ENCODE data around the gene MEN1.
"Not testable (repeated sequence)": the region's sequence is repeated elsewhere in the genome, so short reads cannot be mapped to it uniquely, and the experiment has no call there.

The MEN1 gene

GRCh38 chr11:64845776-64846129 is 35.4 kb upstream of the MEN1 start:
- DNase-seq (ENCODE audit: low read depth in 2 of 2): not testable (repeated sequence)

DNA sequence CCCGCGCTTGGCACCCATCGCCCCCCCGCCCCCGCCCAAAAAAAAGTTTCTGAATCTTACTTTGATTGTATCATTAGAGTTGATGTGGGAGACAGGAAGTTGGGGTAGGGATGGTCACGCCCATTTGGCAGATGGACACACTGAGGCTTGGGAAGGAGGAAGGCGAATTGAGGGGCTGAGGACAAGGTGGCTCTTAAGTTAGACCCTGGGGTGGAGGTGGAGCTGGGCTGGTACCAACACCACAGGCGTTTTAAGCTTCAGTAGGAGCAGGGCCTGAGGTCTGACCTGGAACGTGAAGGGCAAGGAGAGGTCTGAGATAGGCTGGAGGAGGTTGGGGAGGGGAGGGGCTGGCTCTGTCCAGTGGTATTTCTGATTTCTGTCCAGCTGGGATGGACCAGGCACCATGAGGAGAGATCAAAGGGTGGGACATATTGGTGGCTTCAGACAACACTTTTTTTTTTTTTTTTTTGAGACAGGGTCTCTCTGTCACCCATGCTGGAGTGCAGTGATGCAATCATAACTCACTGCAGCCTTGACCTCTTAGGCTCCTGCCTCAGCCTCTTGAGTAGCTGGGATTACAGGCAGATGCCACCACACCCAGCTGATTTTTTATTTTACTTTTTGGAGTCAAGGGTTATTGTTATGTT is 34.9 kb upstream of the MEN1 start:
- DNase-seq (ENCODE audit: low read depth in 2 of 2): no peak

DNA sequence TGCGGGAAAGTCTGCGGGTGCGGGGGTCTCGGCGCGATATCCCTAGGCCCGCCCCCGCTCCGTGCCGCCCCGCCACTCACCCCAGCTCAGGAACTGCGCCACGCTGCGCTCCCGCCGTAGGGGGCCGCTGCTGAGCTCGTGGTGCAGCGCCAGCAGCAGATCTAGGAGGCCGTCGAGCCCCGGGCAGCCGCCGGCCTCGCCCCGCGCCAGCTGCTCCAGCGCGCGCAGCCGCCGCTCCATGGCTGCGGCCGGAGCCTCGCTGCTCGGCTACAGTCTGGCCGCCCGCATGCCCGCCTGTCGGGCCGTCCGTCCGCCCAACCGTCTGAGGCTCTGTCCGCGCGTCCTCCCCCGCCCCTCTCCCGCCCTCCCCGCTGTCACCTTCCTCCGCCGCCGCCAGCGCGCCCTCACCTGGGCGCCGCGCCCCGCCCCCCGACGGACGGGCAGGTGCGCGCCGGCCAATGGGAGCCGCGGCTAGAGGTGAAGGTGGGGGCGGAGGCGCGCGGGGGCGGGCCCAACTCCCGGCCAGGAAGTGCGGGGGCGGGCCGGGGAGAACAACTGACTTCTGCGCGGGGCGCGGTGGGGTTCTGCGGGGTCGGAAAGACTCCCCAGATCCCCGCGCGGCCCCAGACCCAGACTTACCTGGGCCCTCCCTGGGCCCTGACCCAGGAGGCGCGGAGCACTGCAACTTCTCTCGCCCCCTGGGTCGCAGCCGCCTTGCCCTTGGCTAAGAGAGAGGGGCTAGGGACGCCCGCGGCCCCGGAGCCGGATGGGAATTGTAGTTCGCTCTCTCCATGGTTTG is 34.2 kb upstream of the MEN1 start, which contains the start of gene CDC42BPG:
TSS of gene CDC42BPG (minus strand) at position 324 of the 799 bp plus-strand sequence. CDS start at position 240, 84 bp downstream.
- peak in 1 of 2 donors; percentile 35 for DNase-seq (ENCODE audit: low read depth in 2 of 2)

DNA sequence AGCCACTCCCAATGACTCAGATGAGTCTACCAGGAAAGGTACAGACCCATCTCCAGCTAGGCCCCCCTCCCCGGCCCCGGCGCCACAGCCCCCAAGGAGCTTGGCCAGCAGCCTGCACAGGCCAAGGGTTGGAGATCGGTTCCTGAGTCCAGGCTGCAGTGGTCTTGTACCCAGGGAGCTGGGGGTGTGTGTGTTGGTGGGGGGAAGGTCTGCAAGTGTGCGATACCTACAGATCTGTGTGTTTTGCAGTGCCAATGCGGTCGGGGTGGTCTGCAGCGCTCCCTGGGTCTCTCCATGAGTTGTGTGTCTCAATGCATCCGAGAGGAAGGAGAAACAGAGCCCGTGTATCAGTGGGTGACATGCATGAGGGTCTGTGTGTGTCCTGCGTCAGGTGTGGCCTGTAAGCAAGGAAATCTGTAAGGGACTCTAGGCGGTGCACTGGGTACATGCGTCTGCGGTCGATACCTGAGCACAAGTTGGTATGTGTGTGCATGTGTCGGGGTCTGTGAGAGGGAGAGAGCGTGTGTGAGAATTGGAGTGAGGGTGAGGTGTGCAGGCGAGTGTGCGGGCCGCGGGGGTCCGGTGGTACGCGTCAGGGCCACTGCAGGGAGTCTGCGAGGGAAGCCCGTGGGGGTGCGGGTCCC is 33.5 kb upstream of the MEN1 start:
- no peak for DNase-seq (ENCODE audit: low read depth in 2 of 2)

DNA sequence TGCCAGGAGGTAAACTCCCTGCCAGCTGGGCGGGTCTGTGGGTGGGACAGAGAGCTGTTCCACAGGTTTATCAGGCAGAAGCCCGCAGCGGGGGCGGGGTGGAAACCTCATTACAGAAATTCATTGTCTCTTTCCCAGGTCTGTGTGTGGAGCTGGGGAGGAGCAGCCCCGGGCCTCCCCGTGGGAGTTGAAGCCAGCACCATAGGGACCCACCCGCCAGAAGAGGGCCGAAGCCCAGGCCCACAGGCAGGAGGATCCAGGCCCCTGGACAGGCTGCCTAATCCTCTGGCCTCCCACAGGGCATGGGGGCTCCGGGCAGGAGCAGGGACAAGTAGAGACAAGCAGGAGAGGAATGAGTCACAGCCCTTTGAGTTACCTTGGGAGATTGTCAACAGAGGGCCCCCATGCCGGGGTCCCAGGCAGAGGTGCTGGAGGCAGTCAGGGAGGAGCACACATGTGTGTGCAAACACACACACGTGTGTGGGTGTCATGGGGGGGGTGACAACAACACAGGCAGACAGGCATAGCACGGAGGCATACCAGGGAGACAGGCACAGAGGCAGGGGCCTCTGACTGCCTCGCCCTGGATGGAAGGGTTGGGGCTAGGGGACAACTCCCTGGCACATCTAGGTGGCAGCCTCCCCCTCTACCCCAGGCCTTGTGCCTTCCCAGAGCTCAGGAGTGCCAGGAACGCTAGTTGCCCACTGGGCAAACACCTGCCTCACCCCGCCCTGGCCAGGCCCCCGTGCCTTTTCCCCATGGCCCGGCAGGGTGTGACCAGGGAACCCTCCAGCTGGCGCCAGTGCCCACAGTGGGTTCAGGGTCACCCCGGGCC is 32.7 kb upstream of the MEN1 start:
- DNase-seq (ENCODE audit: low read depth in 2 of 2): no peak

- DNase-seq (ENCODE audit: low read depth in 2 of 2): no peak
Measured at GRCh38 chr11:64842366-64842759, 32.0 kb upstream of the MEN1 start.

DNA sequence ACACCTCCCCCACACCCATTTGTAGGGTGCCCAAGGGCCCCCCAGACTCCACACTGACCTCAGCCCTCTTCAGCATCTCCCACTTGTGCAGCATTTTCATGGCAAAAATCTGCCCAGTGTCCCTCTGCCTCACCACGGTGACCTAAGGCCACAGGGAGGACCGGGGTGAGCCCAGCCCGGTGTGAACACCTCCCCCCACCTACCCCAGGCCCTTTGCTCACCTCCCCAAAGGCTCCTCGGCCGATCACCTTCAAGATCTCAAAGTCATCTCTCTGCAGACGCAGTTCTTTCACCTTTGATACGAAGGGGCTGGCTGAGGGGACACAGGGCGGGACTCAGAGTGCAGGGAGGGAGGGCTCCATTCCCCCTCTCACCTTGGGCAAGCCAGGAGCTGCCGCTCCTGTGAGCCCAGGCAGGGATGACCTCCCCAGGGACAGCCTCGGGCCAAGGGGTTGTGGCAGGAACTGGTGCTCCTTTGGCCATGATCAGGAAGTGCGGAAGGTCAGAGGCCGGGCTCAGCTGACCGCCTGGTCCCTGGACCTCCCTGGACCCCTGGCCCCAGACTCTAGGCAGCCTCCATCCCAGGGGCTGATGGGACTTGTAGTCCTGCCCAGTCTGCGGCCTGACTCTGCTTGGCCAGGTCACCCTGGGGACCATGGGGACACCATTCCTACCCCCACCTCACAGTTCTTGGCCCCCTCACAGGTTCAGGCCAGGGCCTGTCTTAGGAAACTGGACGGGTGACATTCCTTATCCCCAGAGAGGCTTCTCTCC is 31.4 kb upstream of the MEN1 start:
- DNase-seq (ENCODE audit: low read depth in 2 of 2): no peak

DNA sequence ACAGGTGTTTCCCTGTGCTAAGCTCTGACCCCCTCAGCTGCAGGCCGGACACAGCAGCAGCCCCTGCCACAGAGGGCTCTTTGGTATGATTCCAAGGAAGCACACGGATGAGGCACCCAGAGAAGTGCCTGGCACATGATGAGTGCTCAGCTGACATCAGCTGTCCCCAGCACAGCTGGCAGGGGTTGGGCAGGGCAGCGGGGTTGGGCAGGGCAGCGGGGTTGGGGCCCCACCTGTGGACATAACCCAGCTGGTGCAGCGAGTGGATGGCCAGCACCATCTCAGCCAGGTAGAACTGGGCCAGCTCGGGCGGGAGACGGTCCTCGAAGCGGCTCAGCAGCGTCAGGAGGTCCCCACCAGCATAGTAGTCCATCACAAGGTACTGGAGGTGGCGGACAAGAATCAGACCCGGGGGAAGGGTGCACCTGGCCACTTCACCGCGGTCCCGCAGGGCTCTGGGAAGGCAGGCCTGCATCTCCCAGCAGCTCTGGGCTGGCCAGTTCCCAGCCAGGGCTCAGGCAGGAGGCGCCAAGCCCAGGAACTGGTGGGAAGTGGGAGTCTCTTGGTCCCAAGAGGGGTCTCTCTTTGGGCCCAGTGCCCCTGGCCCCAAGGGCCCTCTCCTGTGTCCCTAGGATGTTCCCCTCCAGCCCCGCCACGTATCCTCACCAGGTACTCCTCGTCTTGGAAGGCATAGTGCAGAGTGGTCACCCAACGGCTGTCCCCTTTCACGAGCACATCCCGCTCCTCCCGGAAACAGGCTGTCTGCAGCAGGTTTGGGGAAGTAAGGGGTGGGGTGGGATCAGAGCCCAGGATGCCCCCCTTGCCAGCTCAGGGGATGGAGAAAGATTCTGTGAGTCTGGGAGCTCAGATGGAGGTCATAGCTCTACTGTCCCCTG is 29.8 kb upstream of the MEN1 start:
- DNase-seq (ENCODE audit: low read depth in 2 of 2): no peak

- no peak for DNase-seq (ENCODE audit: low read depth in 2 of 2)
Measured at GRCh38 chr11:64839335-64839734, 29.0 kb upstream of the MEN1 start.

DNA sequence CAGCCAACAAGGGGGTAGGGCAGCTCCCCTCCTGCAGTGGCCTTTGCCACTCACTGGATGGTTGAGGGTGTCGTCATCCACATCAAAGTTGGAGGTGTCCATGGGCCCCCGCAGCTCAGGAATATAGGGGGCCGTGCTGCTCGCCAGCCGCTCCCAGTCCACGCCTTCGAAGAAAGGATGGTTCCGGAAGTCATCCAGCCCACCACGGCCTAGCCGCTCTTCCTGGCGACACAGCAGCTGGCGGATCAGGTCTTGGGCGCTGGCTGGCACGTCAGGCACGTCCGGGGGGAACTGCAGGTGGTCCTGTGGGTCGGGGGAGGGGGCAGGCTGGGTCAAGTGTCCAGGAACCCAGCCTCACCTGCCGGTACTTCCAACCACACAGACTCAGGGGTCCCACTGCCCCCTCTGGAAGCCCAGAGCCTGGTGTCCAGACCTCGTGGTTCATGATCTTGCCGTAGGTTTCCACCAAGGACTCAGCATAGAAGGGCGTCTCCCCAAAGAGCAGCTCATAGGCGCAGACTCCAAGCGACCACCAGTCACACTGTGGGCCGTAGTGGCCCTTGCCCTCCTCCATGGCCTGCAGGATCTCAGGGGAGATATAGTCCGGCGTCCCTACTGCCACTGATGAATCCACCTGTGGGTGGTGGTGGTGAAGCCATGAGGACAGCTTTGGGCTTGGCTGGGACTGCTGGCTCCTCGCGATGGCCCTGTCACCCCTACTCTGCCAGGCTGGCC is 28.4 kb upstream of the MEN1 start:
- DNase-seq (ENCODE audit: low read depth in 2 of 2): no peak

DNA sequence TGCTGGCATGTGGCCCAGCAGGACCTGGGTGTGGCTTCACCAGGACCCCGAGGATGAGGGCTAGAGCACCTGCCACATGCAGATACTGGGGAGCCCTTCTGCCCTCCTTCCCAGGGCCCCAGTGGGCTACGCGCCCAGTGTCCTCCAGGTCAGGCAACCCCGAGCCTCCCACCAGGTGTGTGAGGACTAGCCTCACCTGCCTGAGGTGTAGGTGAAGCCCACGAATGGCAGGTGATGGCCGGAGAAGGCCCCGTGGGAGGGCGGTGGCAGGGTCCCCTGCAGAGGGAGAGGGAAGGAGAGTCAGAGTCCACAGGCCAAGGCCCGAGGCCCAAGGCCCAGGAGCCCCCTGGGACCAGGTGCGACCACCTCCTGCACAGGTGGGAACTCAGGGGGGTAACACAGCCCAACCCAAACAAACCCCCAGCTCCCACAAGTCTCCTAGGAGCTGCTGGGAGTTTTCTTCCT is 27.6 kb upstream of the MEN1 start:
- DNase-seq (ENCODE audit: low read depth in 2 of 2): no peak

DNA sequence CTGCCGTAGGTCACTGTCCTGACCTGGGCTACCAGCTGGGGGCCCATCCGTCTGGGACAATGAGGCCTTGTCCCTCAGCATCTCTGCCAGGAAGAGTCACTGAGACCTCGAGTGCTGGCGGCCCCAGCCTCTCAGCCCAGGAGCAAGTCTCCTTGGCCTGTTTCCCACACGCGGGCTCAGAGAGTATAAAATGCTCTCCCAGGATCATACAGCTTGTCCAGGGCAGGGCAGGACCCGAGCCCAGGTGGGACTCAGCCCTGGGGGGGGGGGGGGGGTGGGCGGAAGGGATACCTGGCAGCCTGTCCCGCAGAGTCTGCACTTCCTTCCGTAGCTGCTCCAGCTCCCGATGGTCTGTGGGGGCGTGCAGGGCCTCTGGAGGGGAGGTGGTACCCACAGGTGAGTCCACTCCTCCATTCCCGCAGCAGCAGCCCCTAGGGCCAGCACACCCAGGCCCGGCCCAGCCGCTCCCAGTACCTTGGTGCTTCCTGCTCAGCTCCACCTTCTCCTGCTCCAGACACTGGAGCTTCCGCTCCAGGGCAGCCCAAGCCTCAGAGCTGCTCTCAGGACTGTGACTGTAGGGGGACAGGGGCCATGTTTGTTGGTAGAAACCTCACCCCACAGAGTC is 26.2 kb upstream of the MEN1 start:
- no peak for DNase-seq (ENCODE audit: low read depth in 2 of 2)

- DNase-seq (ENCODE audit: low read depth in 2 of 2): no peak
Measured at GRCh38 chr11:64835616-64836447, 25.5 kb upstream of the MEN1 start.

GRCh38 chr11:64834723-64835615 is 24.6 kb upstream of the MEN1 start:
- DNase-seq (ENCODE audit: low read depth in 2 of 2): no peak

GRCh38 chr11:64834031-64834722 is 23.8 kb upstream of the MEN1 start:
- no peak for DNase-seq (ENCODE audit: low read depth in 2 of 2)

DNA sequence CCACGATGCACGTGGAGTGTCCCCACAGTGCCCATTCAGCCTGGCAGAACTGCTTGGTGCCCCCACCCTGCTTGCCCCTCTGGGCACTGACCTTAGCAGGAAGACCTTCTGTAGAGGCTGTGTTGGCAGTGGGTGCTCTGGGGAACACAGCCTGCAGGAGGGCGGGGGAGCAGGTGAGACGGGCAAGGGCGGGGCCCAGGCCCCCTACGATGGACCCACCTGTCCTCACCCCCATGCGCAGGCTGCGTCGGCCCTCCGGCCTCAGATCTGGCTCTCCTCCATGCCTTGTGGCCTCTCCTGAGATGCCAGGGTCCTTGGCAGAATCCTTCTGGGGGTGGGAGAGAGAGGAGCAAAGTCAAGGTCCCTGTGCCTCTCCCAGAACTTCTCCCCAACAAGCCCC is 23.2 kb upstream of the MEN1 start:
- DNase-seq (ENCODE audit: low read depth in 2 of 2): no peak

DNA sequence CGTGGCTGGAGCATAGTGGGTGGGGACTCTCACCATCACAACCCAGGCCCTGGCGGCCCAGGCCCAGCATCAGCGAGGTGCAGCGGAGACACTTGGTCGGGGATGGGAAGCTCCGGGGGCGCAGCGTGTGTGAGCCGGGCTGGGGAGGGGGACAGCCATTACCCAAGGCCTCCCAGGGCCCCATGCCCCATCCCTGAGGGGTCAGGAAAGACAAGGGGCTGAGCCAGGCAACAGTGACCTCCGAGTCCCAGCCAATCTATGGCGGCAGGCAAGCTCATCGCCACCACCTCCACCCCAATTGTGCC is 22.8 kb upstream of the MEN1 start:
- DNase-seq (ENCODE audit: low read depth in 2 of 2): no peak

Data from activated CD8-positive, alpha-beta memory T cell treated with anti-CD3 and anti-CD28 coated beads for 4 hours (primary cell).